AG10803 (cell line): Measurements from ENCODE around the gene UBQLN2.
"Not testable (repeated sequence)": the region's sequence is repeated elsewhere in the genome, so short reads cannot be mapped to it uniquely, and the experiment has no call there.

Source experiments
- DNase-seq: peaks from one replicate; pipeline ENCODE4 v3.0.0; 2010; ENCODE audit warnings: low read depth
- H3K4me3 ChIP-seq: 2 replicates; pipeline ENCODE4 v1.5.1; 2011; ENCODE audit warnings: mild to moderate bottlenecking, low read length, control low read depth
- TF ChIP-seq, protein P1 (sequence below): conservative IDR thresholded peaks from 2 replicates; pipeline ENCODE4 v1.5.1; 2011; ENCODE audit warnings: mild to moderate bottlenecking, low read length, control low read depth, inconsistent platforms

UBQLN2 gene

GRCh38 chrX:56563231-56564161 lies at the start of gene UBQLN2:
Gene UBQLN2, plus strand, starts transcription at chrX:56563627. Its CDS starts 247 bp downstream, at chrX:56563874.
- peak within 1 kb of the TSS; percentile 73 for H3K4me3 ChIP-seq
- TF ChIP-seq, protein P1, sequence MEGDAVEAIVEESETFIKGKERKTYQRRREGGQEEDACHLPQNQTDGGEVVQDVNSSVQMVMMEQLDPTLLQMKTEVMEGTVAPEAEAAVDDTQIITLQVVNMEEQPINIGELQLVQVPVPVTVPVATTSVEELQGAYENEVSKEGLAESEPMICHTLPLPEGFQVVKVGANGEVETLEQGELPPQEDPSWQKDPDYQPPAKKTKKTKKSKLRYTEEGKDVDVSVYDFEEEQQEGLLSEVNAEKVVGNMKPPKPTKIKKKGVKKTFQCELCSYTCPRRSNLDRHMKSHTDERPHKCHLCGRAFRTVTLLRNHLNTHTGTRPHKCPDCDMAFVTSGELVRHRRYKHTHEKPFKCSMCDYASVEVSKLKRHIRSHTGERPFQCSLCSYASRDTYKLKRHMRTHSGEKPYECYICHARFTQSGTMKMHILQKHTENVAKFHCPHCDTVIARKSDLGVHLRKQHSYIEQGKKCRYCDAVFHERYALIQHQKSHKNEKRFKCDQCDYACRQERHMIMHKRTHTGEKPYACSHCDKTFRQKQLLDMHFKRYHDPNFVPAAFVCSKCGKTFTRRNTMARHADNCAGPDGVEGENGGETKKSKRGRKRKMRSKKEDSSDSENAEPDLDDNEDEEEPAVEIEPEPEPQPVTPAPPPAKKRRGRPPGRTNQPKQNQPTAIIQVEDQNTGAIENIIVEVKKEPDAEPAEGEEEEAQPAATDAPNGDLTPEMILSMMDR: peak; percentile 51
- DNase-seq: peak; percentile 77

DNA sequence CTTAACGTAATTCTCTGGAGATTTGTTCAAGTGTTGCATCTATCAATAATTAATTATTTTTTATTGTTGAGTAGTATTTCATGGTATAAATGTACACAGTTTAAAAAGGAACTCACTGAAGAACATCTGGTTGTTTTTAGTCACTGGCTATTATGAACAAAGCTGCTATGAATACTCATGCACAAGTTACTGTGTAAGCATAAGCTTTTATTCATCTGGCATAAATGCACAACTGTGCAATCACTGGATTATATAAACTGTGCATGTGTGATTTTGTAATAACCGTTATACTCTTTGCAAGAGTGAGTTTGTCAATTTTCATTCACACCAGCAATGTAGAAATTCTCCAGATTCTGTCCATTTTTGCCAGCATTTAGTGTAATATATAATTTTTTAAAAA lies 43.8 kb upstream of the UBQLN2 start:
- TF ChIP-seq, protein P1: no peak
- H3K4me3 ChIP-seq: no peak overlapping the region
- no peak for DNase-seq

GRCh38 chrX:56529482-56530007 lies 33.9 kb upstream of the UBQLN2 start:
- H3K4me3 ChIP-seq: not testable (repeated sequence)

DNA sequence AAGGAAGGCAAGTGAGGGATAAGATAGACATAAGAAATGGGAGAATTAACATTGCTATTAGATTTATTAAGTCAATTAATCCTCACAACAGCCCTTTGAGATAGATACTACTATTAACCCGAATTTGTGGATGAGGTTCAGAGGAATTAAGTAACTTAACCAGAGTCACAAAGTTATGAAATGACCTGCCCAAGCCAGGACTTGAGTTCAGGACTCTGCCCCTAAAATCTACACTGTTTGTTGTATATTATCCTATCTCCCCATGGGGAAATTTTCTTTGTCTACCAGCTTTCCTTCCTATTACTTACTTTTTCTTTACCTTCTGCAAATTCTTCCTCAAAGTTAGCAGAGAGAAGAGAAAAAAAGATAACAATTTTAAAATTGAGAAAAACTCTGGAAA lies 33.4 kb upstream of the UBQLN2 start:
- no peak for DNase-seq
- no peak overlapping the region for H3K4me3 ChIP-seq
- TF ChIP-seq, protein P1: no peak

More at GRCh38 chrX:56529482-56530007, 33.9 kb upstream of the UBQLN2 start:
- DNase-seq: not testable (repeated sequence)

GRCh38 chrX:56550667-56551066 lies 12.8 kb upstream of the UBQLN2 start:
- no peak for DNase-seq
- TF ChIP-seq, protein P1: no peak
- H3K4me3 ChIP-seq: no peak overlapping the region

DNA sequence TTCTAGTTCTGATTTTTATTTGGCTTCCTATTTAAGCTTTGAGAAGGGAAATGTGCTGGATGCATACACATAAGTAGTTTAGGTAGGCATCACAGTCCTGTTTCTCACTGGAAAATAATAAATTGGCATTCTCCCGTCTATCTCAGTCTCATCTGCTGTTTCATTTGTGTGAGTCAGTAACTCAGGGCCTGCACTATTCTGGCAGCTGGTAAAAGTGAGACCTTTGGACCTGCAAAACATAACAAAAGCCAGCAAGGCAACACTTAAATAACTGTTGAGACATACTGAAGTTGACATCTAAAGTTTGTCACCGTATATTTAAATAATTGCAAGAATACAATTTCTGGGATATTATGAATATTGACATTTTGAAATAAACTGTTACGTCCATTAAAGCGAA lies 8.6 kb upstream of the UBQLN2 start:
- TF ChIP-seq, protein P1: no peak
- H3K4me3 ChIP-seq: no peak overlapping the region
- no peak for DNase-seq

GRCh38 chrX:56557376-56557929 lies 6.0 kb upstream of the UBQLN2 start:
- no peak for DNase-seq
- TF ChIP-seq, protein P1: no peak
- H3K4me3 ChIP-seq: no peak overlapping the region
